Keratinocyte (primary cell): ENCODE measurements around the gene ROBO3. TPM values are rescaled to one million over a fixed set of nuclear protein-coding genes. Genes with fewer than 3 reads are reported as not detected.

ENCODE experiments used
- DNase-seq: peaks from one replicate; pipeline ENCODE4 v3.0.0-alpha.2; 2011; ENCODE audit warnings: low read depth, missing footprints, low spot score
- FAIRE-seq: peaks from 2 replicates; lab custom pipeline; 2011; peaks lifted over from hg19 to GRCh38; lab: Jason Lieb, UNC
- H2AFZ ChIP-seq: 2 replicates; pipeline ENCODE4 v1.6.0; 2012; ENCODE audit warnings: low read length, control low read depth, inconsistent platforms; ENCODE audit not compliant: control insufficient read depth
- H3K27ac ChIP-seq: 2 replicates; pipeline ENCODE4 v1.5.1; 2011; ENCODE audit warnings: low read length; ENCODE audit not compliant: control insufficient read depth, insufficient read depth
- H3K27me3 ChIP-seq: 3 replicates; pipeline ENCODE4 v1.6.0; 2011; ENCODE audit warnings: low read length; ENCODE audit not compliant: control insufficient read depth, insufficient read depth; ENCODE audit errors: extremely low read depth
- H3K36me3 ChIP-seq, 2 experiments: 2 replicates in 1 of 2; 3 replicates in 1 of 2; pipeline ENCODE4 v1.5.1; 2011; ENCODE audit warnings: low read length in 2 of 2, mild to moderate bottlenecking in 1 of 2; ENCODE audit not compliant: control insufficient read depth in 2 of 2, insufficient read depth in 2 of 2; ENCODE audit errors: extremely low read depth in 1 of 2
- H3K4me1 ChIP-seq: 3 replicates; pipeline ENCODE4 v1.5.1; 2011; ENCODE audit warnings: low read length; ENCODE audit not compliant: control insufficient read depth, insufficient read depth; ENCODE audit errors: extremely low read depth
- H3K4me2 ChIP-seq: 3 replicates; pipeline ENCODE4 v1.6.0; 2011; ENCODE audit warnings: low read depth, low read length; ENCODE audit not compliant: control insufficient read depth, insufficient read depth; ENCODE audit errors: extremely low read depth
- H3K4me3 ChIP-seq, 3 experiments: fragments of 200-600 bp in 1 of 3; sonication (generic) in 1 of 3; 2 replicates in 2 of 3; 3 replicates in 1 of 3; pipeline ENCODE4 v1.5.1; 2011 to 2016; ENCODE audit warnings: low read length in 3 of 3, mild to moderate bottlenecking in 3 of 3, control low read depth in 2 of 3, inconsistent platforms in 1 of 3, low read depth in 1 of 3, mixed read lengths in 1 of 3, mixed run types in 1 of 3, moderate library complexity in 1 of 3; ENCODE audit not compliant: control insufficient read depth in 2 of 3, insufficient read depth in 2 of 3; ENCODE audit errors: extremely low read depth in 1 of 3
- H3K79me2 ChIP-seq: 2 replicates; pipeline ENCODE4 v1.6.0; 2012; ENCODE audit warnings: low read length; ENCODE audit not compliant: control insufficient read depth, insufficient read depth
- H3K9ac ChIP-seq: 3 replicates; pipeline ENCODE4 v1.6.0; 2011; ENCODE audit warnings: low read length; ENCODE audit not compliant: control insufficient read depth, insufficient read depth; ENCODE audit errors: extremely low read depth
- H3K9me1 ChIP-seq: 3 replicates; pipeline ENCODE4 v1.6.0; 2011; ENCODE audit warnings: low read length; ENCODE audit not compliant: control insufficient read depth, insufficient read depth; ENCODE audit errors: extremely low read depth
- H3K9me3 ChIP-seq: 2 replicates; pipeline ENCODE4 v1.5.1; 2012; ENCODE audit warnings: low read depth, low read length; ENCODE audit not compliant: control insufficient read depth
- H4K20me1 ChIP-seq: 3 replicates; pipeline ENCODE4 v1.6.0; 2011; ENCODE audit warnings: low read length; ENCODE audit not compliant: control insufficient read depth, insufficient read depth; ENCODE audit errors: extremely low read depth
- CTCF ChIP-seq, 3 experiments: IDR thresholded peaks in 1 of 3; conservative IDR thresholded peaks in 1 of 3; optimal IDR thresholded peaks in 1 of 3; 2 replicates in 2 of 3; 3 replicates in 1 of 3; pipeline versions ENCODE3 to v1.5.1; 2011; ENCODE audit warnings: low read length in 3 of 3, mild to moderate bottlenecking in 3 of 3, moderate library complexity in 2 of 3, control low read depth in 1 of 3, inconsistent platforms in 1 of 3; ENCODE audit not compliant: insufficient read depth in 2 of 3; ENCODE audit errors: extremely low read depth in 1 of 3
- EZH2 ChIP-seq: IDR thresholded peaks from one replicate; pipeline ENCODE4 v1.6.1; 2012; ENCODE audit warnings: inconsistent platforms, mild to moderate bottlenecking, low read length, moderate library complexity
- dilution Hi-C: fragments of 300-500 bp; cut with MboI; formaldehyde crosslinking; loops from one replicate; pipeline ENCODE4 v1.7.0; 2020; ENCODE audit warnings: low sequenced_read_pairs; ENCODE audit not compliant: extremely low pct_ligation_motif_present
- polyA plus RNA-seq, 5 experiments: library from polyadenylated mRNA; depleted of rRNA in 3 of 5; stranded (reverse) in 3 of 5; stranded (forward) in 1 of 5; unstranded in 1 of 5; fragments of >200 nt; gene quantifications; 1 replicate in 1 of 5; 2 replicates in 3 of 5; 3 replicates in 1 of 5; pipeline versions ENCODE4 v1.2.1 to v1.2.3, GENCODE V29; 2011 to 2012; ENCODE audit warnings: missing spikeins in 2 of 5, low read depth in 1 of 5, low replicate concordance in 1 of 5

The ROBO3 gene
- polyA plus RNA-seq, 1 donor (not counting 4 experiments of a cell fraction or from before 2014, with no cell fraction given), result 13.6 TPM

GRCh38 chr11:124890151-124890550 lies 24.9 kb downstream of the ROBO3 start:
- H3K4me2 ChIP-seq, result no peak overlapping the region
- no peak for DNase-seq
- TF ChIP-seq CTCF (optimal IDR thresholded peaks at IDR 0.05 in 1 of 3, IDR thresholded peaks at IDR 0.05 in 1 of 3, conservative IDR thresholded peaks at IDR 0.05 in 1 of 3; ENCODE audit: extremely low read depth in 1 of 3, insufficient read depth in 2 of 3, low read length in 3 of 3) (no peak), EZH2 (no peak)
- no peak overlapping the region for H3K27ac ChIP-seq
- H4K20me1 ChIP-seq, result no peaks in the 10 kb centered on the region
- no peaks in the 10 kb centered on the region for H3K9me3 ChIP-seq
- no peak overlapping the region for H2AFZ ChIP-seq
- no peak for FAIRE-seq
- dilution Hi-C loops, result no loop called here
- H3K27me3 ChIP-seq, result no peaks in the 10 kb centered on the region
- no peak overlapping the region for H3K4me3 ChIP-seq
- no peak overlapping the region for H3K9ac ChIP-seq
- peaks cover 6% of the 10 kb centered on the region for H3K4me1 ChIP-seq
- no peaks in the 10 kb centered on the region for H3K79me2 ChIP-seq
- no peaks in the 10 kb centered on the region for H3K36me3 ChIP-seq
- H3K9me1 ChIP-seq, result no peaks in the 10 kb centered on the region

DNA sequence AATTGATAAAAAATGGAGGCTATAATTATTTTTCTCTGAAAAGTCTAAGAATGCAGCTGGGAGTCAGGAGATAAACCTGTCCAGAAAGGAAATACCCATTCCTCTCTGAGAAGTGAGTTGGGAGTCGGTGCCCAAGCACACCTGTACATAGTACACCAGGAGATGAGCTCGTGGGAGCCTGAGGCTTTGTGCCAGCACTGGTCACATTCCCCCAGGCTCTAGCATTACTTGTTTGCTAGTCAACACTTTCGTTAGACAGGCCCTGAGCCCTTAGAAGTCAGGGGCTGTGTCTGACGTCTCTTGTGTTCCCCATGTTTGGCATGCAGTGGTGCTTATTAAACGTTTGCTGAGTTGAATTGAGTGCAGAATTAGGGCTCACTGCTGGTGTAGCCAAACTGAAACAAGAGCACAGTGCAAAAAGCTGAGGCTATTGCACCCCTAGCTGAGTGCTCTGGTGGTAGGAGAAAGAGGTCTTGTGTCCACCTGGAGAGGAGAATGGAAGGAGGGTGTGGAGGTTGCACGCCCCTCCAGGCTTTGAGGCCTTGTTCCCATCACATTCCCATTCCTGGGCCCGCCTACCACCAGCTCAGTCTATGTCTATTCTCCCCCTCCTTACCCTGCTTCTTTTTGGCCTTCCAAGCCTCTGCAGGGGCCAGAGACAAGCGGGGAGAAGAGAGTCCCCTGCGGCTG lies 25.6 kb downstream of the ROBO3 start:
- Histone ChIP-seq H2AFZ (no peak overlapping the region), H3K79me2 (no peaks in the 10 kb centered on the region), H3K9ac (no peak overlapping the region), H3K9me1 (no peaks in the 10 kb centered on the region), H3K4me3 (no peak overlapping the region), H3K27ac (no peak overlapping the region), H3K4me1 (peaks cover 7% of the 10 kb centered on the region), H4K20me1 (no peaks in the 10 kb centered on the region), H3K4me2 (no peak overlapping the region), H3K27me3 (no peaks in the 10 kb centered on the region), H3K9me3 (no peaks in the 10 kb centered on the region), H3K36me3 (no peaks in the 10 kb centered on the region)
- FAIRE-seq (no peak), DNase-seq (no peak)
- dilution Hi-C loops, result no loop called here
- TF ChIP-seq CTCF (optimal IDR thresholded peaks at IDR 0.05 in 1 of 3, IDR thresholded peaks at IDR 0.05 in 1 of 3, conservative IDR thresholded peaks at IDR 0.05 in 1 of 3; ENCODE audit: extremely low read depth in 1 of 3, insufficient read depth in 2 of 3, low read length in 3 of 3) (no peak), EZH2 (no peak)
